HepG2 (cell line): ENCODE data around the gene DEPDC5. TPM values are rescaled to one million over a fixed set of nuclear protein-coding genes. Genes with fewer than 3 reads are reported as not detected.
"Not testable (repeated sequence)": the region's sequence is repeated elsewhere in the genome, so short reads cannot be mapped to it uniquely, and the experiment has no call there.

ENCODE experiments used
- ATAC-seq: fragments of 200-7000 bp; cut with Tn5 transposase; 3 replicates; pipeline ENCODE4 v1.9.1; 2020; ENCODE audit warnings: mild to moderate bottlenecking, moderate library complexity
- BruUV-seq: library from RNA; stranded (reverse); fragments of 400-500 nt; replicated peaks from 2 replicates; lab custom pipeline; 2021; lab: Mats Ljungman, UMichigan
- CTCF ChIA-PET: fragments of 300-600 bp; formaldehyde crosslinking; extraction: SDS; loops from one replicate; lab custom pipeline; 2021; ENCODE audit warnings: low total read pairs, inconsistent platforms, low intra/inter-chr PET ratio; lab: Yijun Ruan, JAX
- POLR2A ChIA-PET: fragments of 350-600 bp; sonication (Branson Sonifier 250); formaldehyde crosslinking; loops from one replicate; lab custom pipeline; 2020; ENCODE audit warnings: antibody characterized with exemption, inconsistent platforms; lab: Yijun Ruan, JAX
- DNase-seq: peaks from one replicate; pipeline ENCODE4 v3.0.0-alpha.2; 2015; ENCODE audit warnings: low spot score
- FAIRE-seq: peaks from 3 replicates; lab custom pipeline; 2011; peaks lifted over from hg19 to GRCh38; lab: Jason Lieb, UNC
- H2AFZ ChIP-seq: one replicate; pipeline ENCODE4 v1.6.1; 2011; ENCODE audit warnings: low read length, inconsistent platforms
- H3K27ac ChIP-seq: fragments of 300-600 bp; 3 replicates; pipeline ENCODE4 v1.8.0; 2011; ENCODE audit warnings: mixed run types, mild to moderate bottlenecking, mixed read lengths, low read length, inconsistent platforms; ENCODE audit not compliant: insufficient read depth; ENCODE audit errors: extremely low read length
- H3K27me3 ChIP-seq, 2 experiments: fragments of 200-600 bp in 1 of 2; 2 replicates in 1 of 2; 3 replicates in 1 of 2; pipeline versions ENCODE4 v1.6.0 to v1.8.0; 2011; ENCODE audit warnings: low read length in 2 of 2, mild to moderate bottlenecking in 2 of 2, moderate library complexity in 2 of 2, inconsistent platforms in 1 of 2; ENCODE audit not compliant: insufficient read depth in 2 of 2, control insufficient read depth in 1 of 2
- H3K36me3 ChIP-seq, 2 experiments: fragments of 200-600 bp in 1 of 2; replicated peaks in 1 of 2; 2 replicates in 1 of 2; 3 replicates in 1 of 2; pipeline versions ENCODE4 v1.5.1 to v1.8.0; 2011; ENCODE audit warnings: low read length in 2 of 2, inconsistent platforms in 1 of 2; ENCODE audit not compliant: insufficient read depth in 2 of 2, control insufficient read depth in 1 of 2
- H3K4me1 ChIP-seq: 2 replicates; pipeline ENCODE4 v1.5.1; 2012; ENCODE audit warnings: low read length, inconsistent platforms; ENCODE audit not compliant: insufficient read depth
- H3K4me2 ChIP-seq: 2 replicates; pipeline ENCODE4 v1.6.0; 2011; ENCODE audit warnings: low read depth, low read length, inconsistent platforms
- H3K4me3 ChIP-seq, 3 experiments: fragments of 200-600 bp in 1 of 3; sonication (generic), shearing (Covaris generic) in 1 of 3; replicated peaks in 1 of 3; 2 replicates each; pipeline ENCODE4 v1.5.1; 2011 to 2016; ENCODE audit warnings: low read length in 3 of 3, inconsistent platforms in 2 of 3, low read depth in 2 of 3, mild to moderate bottlenecking in 2 of 3, control low read depth in 1 of 3, mixed read lengths in 1 of 3; ENCODE audit not compliant: insufficient read depth in 1 of 3
- H3K79me2 ChIP-seq: one replicate; pipeline ENCODE4 v1.6.1; 2011; ENCODE audit warnings: low read length, inconsistent platforms; ENCODE audit not compliant: insufficient read depth
- H3K9ac ChIP-seq: 2 replicates; pipeline ENCODE4 v1.6.0; 2011; ENCODE audit warnings: mild to moderate bottlenecking, low read depth, low read length, inconsistent platforms; ENCODE audit not compliant: insufficient read depth
- H3K9me3 ChIP-seq: 2 replicates; pipeline ENCODE4 v1.5.1; 2012; ENCODE audit warnings: mild to moderate bottlenecking, low read length
- H4K20me1 ChIP-seq: 2 replicates; pipeline ENCODE4 v1.6.0; 2011; ENCODE audit warnings: inconsistent platforms, mild to moderate bottlenecking, low read length, moderate library complexity; ENCODE audit not compliant: insufficient read depth
- ONECUT2 ChIP-seq: sonication (generic); formaldehyde crosslinking; IDR thresholded peaks from 2 replicates; pipeline ENCODE4 v1.4.0; 2020; ENCODE audit warnings: missing genetic modification reagents
- POGZ ChIP-seq: sonication (generic); formaldehyde crosslinking; IDR thresholded peaks from 2 replicates; pipeline ENCODE4 v1.4.0; 2020; ENCODE audit warnings: mild to moderate bottlenecking, missing genetic modification reagents
- RBAK ChIP-seq: sonication (generic); formaldehyde crosslinking; IDR thresholded peaks from 2 replicates; pipeline ENCODE4 v1.5.1; 2020; ENCODE audit warnings: mild to moderate bottlenecking, missing genetic modification reagents
- ZBTB42 ChIP-seq: sonication (generic); formaldehyde crosslinking; IDR thresholded peaks from 2 replicates; pipeline ENCODE4 v1.5.0; 2020; ENCODE audit warnings: mild to moderate bottlenecking, missing genetic modification reagents
- ZNF431 ChIP-seq: sonication (generic); formaldehyde crosslinking; IDR thresholded peaks from 2 replicates; pipeline ENCODE4 v1.9.0; 2022; ENCODE audit warnings: missing genetic modification reagents, low read depth, mild to moderate bottlenecking, borderline replicate concordance
- ZNF709 ChIP-seq: sonication (generic); formaldehyde crosslinking; IDR thresholded peaks from 2 replicates; pipeline ENCODE4 v1.5.0; 2020; ENCODE audit warnings: mild to moderate bottlenecking, missing genetic modification reagents
- ZNF83 ChIP-seq: sonication (generic); formaldehyde crosslinking; IDR thresholded peaks from 2 replicates; pipeline ENCODE4 v1.4.0; 2020; ENCODE audit warnings: missing genetic modification reagents, mild to moderate bottlenecking, borderline replicate concordance
- WGBS: methylation state at CpG from one replicate; pipeline ENCODE4 v1.1.6; 2017; ENCODE audit warnings: low lambda C conversion rate; 5-methylcytosine and 5-hydroxymethylcytosine counted together
- in situ Hi-C: cut with HindIII; loops from 2 replicates; pipeline ENCODE4 v1.10.0; 2017; ENCODE audit warnings: low pct_unique_long_range_greater_than_20kb; ENCODE audit not compliant: extremely low pct_ligation_motif_present
- intact Hi-C: fragments of 100-400 bp; cut with micrococcal nuclease; formaldehyde crosslinking; loops from one replicate; pipeline ENCODE4 v1.10.0; 2022; ENCODE audit not compliant: unreplicated experiment
- polyA plus RNA-seq, 8 experiments: library from polyadenylated mRNA; depleted of rRNA in 3 of 8; stranded (reverse) in 7 of 8; unstranded in 1 of 8; fragments of >200 nt; fragmentation: Illumina TruSeq in 4 of 8; extraction: Trizol in 4 of 8; gene quantifications; 2 replicates each; pipeline versions ENCODE4 v1.2.1 to v1.2.3, GENCODE V29; 2011 to 2016; ENCODE audit warnings: low read depth in 4 of 8, missing spikeins in 1 of 8, mixed read lengths in 1 of 8; ENCODE audit not compliant: insufficient read depth in 1 of 8
- total RNA-seq, 5 experiments: library from RNA; depleted of rRNA; stranded (reverse); fragments of >200 nt; fragmentation: Illumina TruSeq; extraction: Trizol; gene quantifications; 2 replicates each; pipeline ENCODE4 v1.2.3, GENCODE V29; 2016; ENCODE audit warnings: low read depth in 1 of 5
- TF ChIP-seq, protein P1 (sequence below): sonication (generic); formaldehyde crosslinking; IDR thresholded peaks from 2 replicates; pipeline ENCODE4 v1.8.1; 2023; ENCODE audit warnings: mild to moderate bottlenecking, moderate library complexity, missing genetic modification reagents
- TF ChIP-seq, protein P2 (sequence below): sonication (generic); formaldehyde crosslinking; IDR thresholded peaks from 2 replicates; pipeline ENCODE4 v1.9.0; 2021; ENCODE audit warnings: missing genetic modification reagents, mild to moderate bottlenecking, borderline replicate concordance
- TF ChIP-seq, protein P3 (sequence below): sonication (generic); formaldehyde crosslinking; IDR thresholded peaks from 2 replicates; pipeline ENCODE4 v1.5.1; 2020; ENCODE audit warnings: mild to moderate bottlenecking, moderate library complexity, missing genetic modification reagents
- TF ChIP-seq, protein P4 (sequence below): sonication (generic); formaldehyde crosslinking; IDR thresholded peaks from 2 replicates; pipeline ENCODE4 v1.5.0; 2020; ENCODE audit warnings: missing genetic modification reagents

DEPDC5 gene
- total and polyA plus RNA-seq, 2 of the 13 experiments (the other 11 are each of a cell fraction or from before 2014, with no cell fraction given) = 9.8 to 12.4 TPM

DNA sequence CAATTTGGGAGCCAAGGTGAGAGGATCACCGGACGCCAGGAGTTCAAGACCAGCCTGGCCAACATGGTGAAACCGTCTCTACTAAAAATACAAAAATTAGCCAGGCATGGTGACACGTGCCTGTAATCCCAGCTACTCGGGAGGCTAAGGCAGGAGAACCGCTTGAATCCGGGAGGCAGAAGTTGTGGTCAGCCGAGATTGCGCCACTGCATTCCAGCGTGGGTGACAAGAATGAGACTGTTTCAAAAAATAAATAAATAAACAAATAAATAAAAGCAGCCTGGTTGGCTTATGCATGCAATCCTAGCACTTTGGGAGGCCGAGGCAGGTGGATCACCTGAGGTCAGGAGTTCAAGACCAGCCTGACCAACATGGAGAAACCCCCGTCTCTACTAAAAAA is 42.6 kb upstream of the DEPDC5 start:
- H3K4me2 ChIP-seq, ATAC-seq, H3K79me2 ChIP-seq, H3K4me3 ChIP-seq, intact Hi-C loops, H3K9ac ChIP-seq, H3K4me1 ChIP-seq, H4K20me1 ChIP-seq, BruUV-seq, H3K27ac ChIP-seq, H2AFZ ChIP-seq, FAIRE-seq, DNase-seq, POLR2A ChIA-PET, CTCF ChIA-PET, H3K27me3 ChIP-seq, H3K9me3 ChIP-seq, in situ Hi-C loops: not testable (repeated sequence)
- peaks cover 17 to 50% of the 10 kb centered on the region in 2 experiments; a peak in 4 of 5 replicates for H3K36me3 ChIP-seq
- 96% methylated on average over 12 of the region's 12 CpGs for WGBS

DNA sequence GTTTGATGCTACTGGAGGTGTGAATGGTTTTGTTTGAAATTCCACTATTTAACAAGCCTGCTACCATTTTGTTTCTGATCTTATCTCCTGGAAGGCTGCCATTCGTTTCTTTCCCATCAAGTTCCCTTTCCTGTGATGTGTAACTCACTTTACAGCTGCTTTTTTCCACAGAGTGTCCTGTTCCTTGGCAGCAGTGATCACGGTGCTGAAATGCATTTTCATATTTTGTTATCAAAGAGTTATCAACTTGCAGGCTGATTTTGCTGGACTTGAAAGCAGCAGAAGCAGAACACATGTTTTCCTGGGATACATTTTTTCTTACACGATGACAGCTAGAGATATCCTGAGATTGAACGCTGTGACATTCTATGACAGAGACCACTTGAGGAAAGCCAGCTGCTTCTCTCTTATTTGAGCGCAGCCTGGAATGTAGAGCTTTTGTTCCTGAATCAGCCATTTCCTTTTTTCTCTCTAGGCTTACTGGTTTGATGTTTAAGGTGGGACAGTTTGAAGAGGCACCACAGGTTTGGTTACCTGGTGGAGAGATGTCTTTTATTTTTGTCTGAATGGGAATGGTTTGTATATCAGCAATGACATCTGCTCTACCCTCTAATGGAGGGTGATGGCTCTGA is 38.6 kb upstream of the DEPDC5 start:
- H3K4me3 ChIP-seq = no peak overlapping the region
- H3K4me2 ChIP-seq = no peak overlapping the region
- DNase-seq = no peak
- ChIA-PET POLR2A (no interaction called here), CTCF (no interaction called here)
- H3K4me1 ChIP-seq = peaks cover 8% of the 10 kb centered on the region
- H3K36me3 ChIP-seq = peaks cover 21 to 66% of the 10 kb centered on the region in 2 experiments; a peak in 4 of 5 replicates
- intact Hi-C loops (no loop called here), in situ Hi-C loops (no loop called here)
- no TSS peak for BruUV-seq
- H3K79me2 ChIP-seq = no peaks in the 10 kb centered on the region
- ATAC-seq = no peak
- WGBS = 97% methylated on average over 5 of the region's 5 CpGs
- no peak for FAIRE-seq
- H3K27me3 ChIP-seq = no peaks in the 10 kb centered on the region
- H3K9ac ChIP-seq = no peak overlapping the region
- no peaks in the 10 kb centered on the region for H4K20me1 ChIP-seq
- H3K27ac ChIP-seq = no peak overlapping the region
- H3K9me3 ChIP-seq = no peaks in the 10 kb centered on the region
- H2AFZ ChIP-seq = no peak overlapping the region
- TF ChIP-seq ZNF709 (CRISPR knock-in tag) (no peak), ONECUT2 (CRISPR knock-in tag) (no peak), POGZ (CRISPR knock-in tag) (no peak), RBAK (no peak), ZNF83 (CRISPR knock-in tag) (no peak), ZNF431 (CRISPR knock-in tag) (no peak), ZBTB42 (no peak)
- TF ChIP-seq, protein P1, sequence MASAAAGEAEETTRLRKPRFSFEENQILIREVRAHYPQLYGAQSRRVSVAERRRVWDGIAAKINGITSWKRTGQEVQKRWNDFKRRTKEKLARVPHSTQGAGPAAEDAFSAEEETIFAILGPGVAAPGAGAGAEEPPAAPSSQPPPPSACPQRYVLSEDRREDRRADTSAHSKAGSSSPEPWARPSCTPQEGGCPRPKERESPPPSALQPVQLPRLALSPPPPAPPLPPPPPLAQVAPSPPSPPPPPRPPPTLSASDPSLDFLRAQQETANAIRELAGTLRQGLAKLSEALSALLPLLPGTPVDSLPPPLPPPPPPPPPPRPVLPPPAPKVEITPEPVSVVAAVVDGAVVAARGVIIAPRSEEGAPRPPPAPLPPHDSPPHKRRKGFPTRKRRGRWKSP (CRISPR knock-in tag) = no peak
- TF ChIP-seq, protein P2, sequence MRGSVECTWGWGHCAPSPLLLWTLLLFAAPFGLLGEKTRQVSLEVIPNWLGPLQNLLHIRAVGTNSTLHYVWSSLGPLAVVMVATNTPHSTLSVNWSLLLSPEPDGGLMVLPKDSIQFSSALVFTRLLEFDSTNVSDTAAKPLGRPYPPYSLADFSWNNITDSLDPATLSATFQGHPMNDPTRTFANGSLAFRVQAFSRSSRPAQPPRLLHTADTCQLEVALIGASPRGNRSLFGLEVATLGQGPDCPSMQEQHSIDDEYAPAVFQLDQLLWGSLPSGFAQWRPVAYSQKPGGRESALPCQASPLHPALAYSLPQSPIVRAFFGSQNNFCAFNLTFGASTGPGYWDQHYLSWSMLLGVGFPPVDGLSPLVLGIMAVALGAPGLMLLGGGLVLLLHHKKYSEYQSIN (CRISPR knock-in tag) = no peak
- TF ChIP-seq, protein P3, sequence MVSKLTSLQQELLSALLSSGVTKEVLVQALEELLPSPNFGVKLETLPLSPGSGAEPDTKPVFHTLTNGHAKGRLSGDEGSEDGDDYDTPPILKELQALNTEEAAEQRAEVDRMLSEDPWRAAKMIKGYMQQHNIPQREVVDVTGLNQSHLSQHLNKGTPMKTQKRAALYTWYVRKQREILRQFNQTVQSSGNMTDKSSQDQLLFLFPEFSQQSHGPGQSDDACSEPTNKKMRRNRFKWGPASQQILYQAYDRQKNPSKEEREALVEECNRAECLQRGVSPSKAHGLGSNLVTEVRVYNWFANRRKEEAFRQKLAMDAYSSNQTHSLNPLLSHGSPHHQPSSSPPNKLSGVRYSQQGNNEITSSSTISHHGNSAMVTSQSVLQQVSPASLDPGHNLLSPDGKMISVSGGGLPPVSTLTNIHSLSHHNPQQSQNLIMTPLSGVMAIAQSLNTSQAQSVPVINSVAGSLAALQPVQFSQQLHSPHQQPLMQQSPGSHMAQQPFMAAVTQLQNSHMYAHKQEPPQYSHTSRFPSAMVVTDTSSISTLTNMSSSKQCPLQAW (CRISPR knock-in tag) = no peak
- TF ChIP-seq, protein P4, sequence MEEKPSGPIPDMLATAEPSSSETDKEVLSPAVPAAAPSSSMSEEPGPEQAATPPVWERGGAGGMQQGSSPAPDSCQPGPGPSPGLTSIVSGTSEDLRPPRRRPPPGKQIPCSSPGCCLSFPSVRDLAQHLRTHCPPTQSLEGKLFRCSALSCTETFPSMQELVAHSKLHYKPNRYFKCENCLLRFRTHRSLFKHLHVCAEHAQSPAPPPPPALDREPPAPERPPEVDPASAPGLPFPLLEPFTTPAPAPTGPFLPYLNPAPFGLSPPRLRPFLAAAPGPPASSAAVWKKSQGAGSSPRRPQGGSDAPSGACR (CRISPR knock-in tag) = no peak
